ENCODE results near the gene SEMA3C.

The SEMA3C gene

DNA sequence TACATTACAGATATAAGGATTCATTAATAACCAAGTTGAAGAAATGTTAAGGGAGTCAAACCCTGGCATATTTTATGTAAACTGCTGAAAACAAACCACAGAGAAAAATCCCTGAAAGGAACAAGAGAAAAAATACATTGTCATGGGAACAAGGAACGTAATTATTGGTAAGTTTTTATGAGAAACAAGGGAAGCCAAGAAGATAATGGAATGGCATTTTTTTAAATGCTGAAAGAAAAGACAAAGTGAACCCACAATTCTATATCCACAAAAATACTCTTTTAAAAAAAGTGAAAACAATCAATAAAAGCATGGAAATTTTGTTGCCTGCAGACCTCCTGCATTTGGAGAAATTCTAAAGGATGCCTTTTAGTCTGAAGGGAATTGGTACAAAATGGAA is 144.0 kb downstream of the SEMA3C start:
- no peak for DNase-seq

- DNase-seq, result no peak
Observed at GRCh38 chr7:80773787-80774508, 144.9 kb downstream of the SEMA3C start.

GRCh38 chr7:80772347-80772993 is 146.4 kb downstream of the SEMA3C start:
- DNase-seq, result no peak

DNA sequence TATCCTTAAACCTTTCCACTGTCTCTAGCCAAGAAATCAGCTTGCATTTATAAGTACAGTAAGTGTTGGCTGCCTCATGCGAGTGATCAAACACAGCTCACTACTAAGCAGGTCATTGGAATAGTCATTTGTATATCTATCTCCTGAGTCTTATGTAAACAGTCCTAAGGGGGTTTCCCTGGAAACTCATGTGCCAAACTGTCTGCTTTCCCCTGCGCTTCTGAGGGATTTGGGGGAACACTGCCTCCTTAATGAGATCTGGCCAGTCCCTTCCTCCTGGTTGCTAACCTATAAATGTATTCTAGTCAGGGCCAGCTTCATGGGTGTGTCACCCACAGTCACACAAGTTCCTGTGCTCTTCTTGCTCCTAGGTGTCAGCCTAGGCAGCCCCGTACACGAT is 147.3 kb downstream of the SEMA3C start:
- no peak for DNase-seq

DNA sequence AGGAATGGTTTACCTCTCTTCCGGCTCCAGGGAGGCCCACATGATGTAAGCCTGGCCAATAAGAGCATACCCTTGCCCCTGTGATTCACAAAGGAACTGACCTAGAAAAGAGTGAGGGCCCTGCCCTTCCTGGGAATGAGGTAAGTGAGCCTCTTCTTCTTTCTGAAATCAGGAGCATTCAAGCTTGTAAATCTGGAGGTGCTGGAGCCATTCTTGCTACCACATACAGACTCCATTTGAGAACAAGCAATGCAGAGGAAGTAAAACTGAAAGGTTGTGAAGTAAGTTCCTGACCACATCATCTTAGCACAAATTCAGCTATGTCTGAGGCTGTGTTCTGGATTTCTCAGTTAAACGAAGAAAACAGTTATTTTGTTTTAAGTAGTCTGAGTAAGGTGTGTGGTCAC is 148.2 kb downstream of the SEMA3C start:
- no peak for DNase-seq

DNA sequence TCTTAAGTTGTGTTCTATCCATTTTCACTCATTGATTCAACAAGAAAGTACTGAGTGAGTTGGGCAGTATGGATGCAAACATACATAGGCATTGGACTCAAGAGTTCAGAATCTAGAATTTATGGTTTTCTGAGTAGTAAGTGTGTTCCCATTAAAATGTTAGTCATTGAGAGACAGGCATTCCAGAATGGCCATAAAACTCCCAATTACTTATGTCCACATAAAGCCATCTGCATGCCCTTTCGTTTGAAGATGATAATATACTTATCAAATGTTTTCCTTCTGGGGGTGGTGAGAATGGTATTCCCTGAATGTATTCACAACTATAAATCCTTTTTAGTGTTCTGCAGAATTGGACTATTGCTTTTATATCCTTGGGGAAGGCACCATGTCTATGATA is 148.8 kb downstream of the SEMA3C start:
- DNase-seq, result no peak

DNA sequence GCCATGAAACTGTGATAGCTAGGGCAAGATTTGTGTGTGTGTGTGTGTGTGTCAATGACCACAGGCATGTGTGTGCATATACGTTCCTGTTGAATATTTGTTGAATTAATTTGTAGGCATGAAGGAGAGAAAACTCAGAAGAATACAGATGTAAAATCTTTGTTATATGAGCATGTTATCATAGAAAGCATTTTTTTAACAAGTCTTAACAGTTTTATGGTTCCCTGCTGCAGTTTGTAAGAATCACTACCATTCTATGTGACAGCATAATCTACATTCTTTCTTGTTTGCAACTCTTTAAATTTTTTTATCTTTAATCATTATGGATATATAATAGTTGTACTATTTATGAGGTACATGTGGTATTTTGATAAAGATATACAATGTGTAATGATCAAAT is 150.1 kb downstream of the SEMA3C start:
- no peak for DNase-seq

DNA sequence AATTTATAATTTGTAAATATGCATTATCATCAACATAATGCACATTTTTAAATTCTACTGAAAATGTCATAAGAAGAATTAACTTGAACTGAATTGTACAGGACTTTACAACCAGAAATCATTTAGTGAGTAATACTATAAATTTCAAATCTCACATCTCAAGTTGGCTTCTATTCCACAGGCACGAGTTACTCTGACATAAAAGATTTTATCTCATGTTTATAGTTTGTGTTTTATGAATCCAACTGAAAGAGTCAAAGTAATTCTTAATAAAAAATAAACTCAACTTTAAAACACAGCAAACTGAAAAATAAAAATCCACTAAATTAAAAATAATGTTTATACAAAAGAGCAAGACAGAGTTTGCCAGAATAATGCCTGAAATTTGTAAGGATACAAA is 151.2 kb downstream of the SEMA3C start:
- no peak for DNase-seq

GRCh38 chr7:80766724-80767123 is 152.1 kb downstream of the SEMA3C start:
- no peak for DNase-seq

DNA sequence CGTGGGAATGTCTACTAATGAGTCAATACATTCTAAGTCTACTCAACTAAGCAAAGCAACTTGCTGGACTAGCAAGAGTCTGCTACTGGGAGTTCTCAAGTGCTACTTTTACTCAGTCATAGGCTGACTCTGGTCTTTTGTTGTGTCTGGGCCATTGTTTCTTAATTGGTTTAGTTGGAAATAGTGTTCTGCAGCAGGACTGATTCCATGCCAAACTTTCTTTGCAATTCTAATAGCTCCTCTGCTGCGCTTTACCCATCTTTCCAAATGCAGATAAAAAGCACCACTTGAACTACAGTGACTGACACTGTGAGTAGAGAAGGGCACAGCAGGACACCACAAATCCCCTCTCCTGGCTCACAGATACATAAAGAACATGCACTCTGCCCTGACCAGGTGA is 154.7 kb downstream of the SEMA3C start:
- no peak for DNase-seq

DNA sequence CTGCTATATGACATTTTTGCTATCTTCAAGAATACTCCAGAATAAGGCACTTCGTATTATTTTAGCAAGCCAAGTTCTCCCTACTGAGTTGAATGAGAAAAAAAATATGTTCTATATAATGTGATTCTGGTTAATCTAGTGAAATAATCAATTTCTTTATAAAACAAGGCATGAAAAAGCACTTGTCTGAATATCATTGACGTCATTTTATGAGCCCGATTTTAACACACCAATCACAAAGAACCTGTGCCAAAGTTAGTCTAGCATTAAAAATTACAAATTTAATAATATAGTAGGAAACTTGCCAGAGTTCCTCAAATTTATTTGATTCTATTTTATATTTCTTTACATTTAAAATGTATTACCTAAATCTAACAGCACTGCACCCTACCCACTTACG is 155.1 kb downstream of the SEMA3C start:
- DNase-seq, result no peak

- DNase-seq, result no peak
Observed at GRCh38 chr7:80763289-80763688, 155.6 kb downstream of the SEMA3C start.

GRCh38 chr7:80760292-80760691 is 158.6 kb downstream of the SEMA3C start:
- DNase-seq, result no peak

DNA sequence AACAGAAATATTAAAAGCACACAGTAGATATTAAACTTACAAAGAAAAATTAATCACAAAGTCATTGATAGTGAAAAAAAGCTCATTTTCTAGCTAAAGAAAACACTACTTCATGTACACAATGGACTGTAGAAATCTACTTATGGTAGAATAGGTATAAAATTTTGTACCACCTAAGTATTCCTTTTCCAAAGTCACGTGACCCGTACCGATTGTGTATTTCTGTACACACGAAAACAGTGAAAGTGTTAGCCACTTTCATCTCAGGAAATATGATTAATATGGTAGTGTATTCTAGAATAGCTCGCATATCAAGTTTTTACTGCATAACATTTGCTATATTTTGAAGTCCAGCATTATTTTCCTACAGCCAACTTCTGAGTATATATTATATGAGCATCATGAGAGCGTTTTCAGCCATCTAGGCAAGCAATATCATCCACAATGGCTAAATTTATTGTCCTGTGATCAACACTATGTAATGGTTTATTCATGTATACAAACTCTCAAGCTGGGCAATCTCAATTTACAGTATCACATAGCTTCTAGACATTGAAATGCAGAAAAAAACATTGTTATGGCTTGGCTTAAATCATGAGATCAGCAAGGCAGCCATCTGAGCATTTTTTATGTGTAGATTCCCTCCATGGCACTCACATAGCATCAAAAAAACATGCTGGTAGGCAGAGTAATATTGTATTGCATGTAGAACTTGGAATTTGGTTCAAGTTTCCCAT is 165.7 kb downstream of the SEMA3C start:
- no peak for DNase-seq

- no peak for DNase-seq
Observed at GRCh38 chr7:80749270-80749669, 169.6 kb downstream of the SEMA3C start.

GRCh38 chr7:80748363-80749042 is 170.3 kb downstream of the SEMA3C start:
- no peak for DNase-seq

GRCh38 chr7:80740778-80741545 is 177.9 kb downstream of the SEMA3C start:
- DNase-seq, result no peak

DNA sequence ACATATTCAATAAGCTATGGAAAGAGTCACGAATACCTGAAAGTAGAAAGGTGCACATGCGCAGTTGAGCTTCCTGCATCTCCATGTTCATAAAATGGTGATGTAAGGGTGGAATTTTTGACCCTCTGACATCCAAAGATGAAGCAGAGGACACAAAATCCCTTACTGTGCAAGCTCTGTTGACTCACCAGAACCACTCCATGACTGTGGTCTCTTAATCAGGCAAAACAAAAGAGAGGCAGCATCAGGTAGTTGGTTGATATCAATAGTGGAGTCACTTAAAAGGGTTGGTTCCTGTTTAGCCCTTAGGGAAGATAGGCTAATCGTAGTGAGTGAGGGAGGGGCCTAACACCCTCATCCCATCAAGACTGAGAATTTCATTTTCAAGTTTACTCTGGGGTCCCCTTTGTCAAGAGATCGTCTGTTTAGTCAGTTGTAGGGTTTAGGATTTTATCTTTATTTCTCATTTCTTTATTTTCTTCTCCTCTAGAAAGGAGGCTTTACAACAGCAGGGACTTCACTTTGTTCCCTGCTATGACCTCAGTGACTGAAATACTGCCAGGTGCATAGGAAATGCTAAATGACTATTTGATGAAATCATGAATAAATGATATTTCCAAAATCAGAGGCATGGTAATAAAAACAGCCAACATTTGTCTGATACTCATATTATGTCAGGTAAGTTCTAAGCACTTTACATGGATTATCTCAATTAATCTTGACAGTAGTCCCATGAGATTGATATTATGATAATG is 182.3 kb downstream of the SEMA3C start:
- DNase-seq, result no peak

DNA sequence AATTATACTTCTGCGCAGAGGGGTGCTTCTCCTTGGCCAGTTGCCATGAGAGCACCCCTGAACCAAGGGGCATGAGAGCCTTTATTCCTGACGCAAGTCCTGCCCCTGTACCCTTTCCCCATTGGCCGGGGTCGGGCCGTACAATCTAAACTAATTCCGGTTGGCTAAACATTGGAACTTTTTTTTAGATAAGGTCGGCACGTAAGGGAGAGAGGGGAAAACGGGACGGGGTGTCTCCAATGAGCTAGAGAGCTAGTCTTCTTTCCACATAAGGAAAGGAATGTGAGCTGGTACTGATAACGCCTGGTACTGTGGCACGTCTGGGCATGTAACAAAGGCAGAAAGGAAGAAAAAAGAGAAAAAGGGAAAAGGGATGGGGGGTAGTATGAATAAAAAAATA is 183.5 kb downstream of the SEMA3C start:
- DNase-seq, result no peak

DNA sequence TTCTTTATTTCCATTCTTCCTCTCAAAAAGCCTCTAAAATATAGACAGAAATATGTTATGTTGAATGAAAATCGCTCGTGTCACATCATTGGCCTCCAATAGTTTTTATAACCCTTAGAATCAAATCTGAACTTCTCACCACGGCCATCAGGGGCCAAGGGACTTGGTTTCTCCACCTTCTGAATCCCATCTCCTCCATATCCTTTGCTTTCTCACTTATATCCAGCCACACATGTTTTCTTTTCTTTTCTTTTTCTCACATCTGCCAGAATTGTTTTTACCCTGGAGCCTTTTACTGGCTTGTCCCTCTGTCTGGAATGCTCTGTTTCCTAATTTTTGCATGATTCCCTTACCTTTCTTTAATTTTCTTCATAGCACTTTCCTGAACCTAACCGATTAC is 184.8 kb downstream of the SEMA3C start:
- no peak for DNase-seq

DNA sequence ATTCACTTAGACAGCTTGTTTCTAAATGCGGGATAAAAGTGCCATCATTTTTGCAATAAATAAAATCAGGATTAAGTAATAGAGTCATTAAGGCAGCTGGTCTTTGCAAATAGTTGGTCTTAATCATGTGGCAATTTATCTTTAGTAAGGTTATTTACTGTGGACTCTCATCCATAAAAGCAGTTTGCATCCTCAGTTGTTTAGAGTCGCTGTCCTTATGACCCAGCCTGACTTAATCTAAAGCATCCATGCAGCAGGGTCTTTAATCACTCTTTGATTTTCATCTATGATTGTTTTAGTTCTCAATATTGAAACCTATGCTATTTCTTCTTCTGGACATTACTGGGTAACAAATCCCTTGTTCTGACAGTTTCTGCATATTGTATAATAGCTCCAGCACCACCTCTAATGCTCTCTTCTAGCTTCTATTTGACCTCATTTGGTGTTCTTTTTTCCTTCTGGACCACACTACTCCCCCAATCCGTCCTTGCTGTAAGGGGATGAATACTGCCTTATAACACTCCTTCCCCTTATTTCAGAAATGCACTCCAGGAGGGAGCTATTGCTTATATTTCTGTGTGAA is 185.4 kb downstream of the SEMA3C start:
- DNase-seq, result no peak

DNA sequence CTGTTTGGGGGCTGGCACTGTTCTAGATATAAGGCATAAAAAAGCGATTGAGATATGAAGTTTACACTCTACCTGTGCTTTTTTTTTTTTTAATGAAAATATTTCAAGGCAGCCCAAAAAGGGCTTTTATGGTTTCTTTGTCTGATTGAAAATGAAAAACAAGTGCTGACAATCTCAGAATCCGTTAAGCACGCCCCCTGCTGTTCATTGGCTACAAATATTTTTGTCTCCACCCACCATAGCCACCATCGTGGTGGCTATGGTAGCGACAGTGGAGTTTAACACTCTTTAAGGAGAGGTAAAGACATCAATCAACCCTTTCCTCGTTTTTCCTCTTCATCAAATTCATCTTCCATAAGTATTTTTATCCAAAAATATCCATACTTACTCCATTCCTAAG is 186.2 kb downstream of the SEMA3C start:
- DNase-seq, result no peak
